Astrocyte (in vitro differentiated cells and primary cell): ENCODE data around the gene CELA2B.

Source experiments
- EZH2 ChIP-seq: IDR thresholded peaks from 2 replicates; pipeline ENCODE4 v1.6.1; 2012; ENCODE audit warnings: mild to moderate bottlenecking, low read length, inconsistent platforms; ENCODE audit not compliant: insufficient read depth
- TF ChIP-seq, protein P1 (sequence below): IDR thresholded peaks from 2 replicates; pipeline ENCODE4 v1.5.1; 2011; ENCODE audit warnings: low read depth, mild to moderate bottlenecking, inconsistent platforms, low read length, moderate library complexity; ENCODE audit not compliant: insufficient read depth

GRCh38 chr1:15448877-15449462, 26.9 kb upstream of the CELA2B start:
- TF ChIP-seq, protein P1, sequence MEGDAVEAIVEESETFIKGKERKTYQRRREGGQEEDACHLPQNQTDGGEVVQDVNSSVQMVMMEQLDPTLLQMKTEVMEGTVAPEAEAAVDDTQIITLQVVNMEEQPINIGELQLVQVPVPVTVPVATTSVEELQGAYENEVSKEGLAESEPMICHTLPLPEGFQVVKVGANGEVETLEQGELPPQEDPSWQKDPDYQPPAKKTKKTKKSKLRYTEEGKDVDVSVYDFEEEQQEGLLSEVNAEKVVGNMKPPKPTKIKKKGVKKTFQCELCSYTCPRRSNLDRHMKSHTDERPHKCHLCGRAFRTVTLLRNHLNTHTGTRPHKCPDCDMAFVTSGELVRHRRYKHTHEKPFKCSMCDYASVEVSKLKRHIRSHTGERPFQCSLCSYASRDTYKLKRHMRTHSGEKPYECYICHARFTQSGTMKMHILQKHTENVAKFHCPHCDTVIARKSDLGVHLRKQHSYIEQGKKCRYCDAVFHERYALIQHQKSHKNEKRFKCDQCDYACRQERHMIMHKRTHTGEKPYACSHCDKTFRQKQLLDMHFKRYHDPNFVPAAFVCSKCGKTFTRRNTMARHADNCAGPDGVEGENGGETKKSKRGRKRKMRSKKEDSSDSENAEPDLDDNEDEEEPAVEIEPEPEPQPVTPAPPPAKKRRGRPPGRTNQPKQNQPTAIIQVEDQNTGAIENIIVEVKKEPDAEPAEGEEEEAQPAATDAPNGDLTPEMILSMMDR: no peak
- no peak for TF ChIP-seq EZH2
